ENCODE data around the gene DCXR.
A peak's percentile ranks its signal among the peaks of the same experiment; 100 is the strongest.

DCXR gene

DNA sequence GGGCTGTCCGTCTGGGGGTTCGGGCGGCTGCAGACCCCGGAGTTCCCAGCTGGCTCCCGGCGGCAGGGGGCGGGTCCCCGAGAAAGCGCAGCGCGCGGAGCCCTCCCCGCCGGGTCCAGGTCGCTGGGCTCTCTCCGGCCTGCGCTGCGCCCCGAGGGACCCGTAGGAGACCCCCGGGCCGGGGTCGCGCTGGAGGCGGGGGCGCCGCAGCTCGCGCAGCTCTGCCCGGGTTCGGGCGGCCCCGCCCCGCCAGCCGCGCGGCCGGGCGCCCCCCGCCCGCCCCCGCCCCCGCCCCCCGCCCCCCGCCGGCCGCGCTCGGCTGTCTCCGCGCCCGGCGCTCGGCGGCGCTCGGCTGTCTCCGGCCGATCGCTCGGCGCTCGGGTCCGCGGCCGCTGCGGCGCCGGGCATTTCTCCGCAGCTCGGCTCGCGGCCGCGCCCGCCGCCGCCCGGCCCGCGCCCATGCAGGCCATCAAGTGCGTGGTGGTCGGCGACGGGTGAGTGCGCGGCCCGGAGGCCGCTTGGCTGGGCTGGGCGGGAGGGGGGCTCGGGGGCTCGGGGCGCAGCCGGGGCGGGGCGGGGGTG lies 6.1 kb downstream of the DCXR start, which contains the start of gene RAC3:
RAC3 (plus strand) TSS at position 376 of the 582 bp plus-strand sequence; CDS start at position 460, 84 bp downstream.
- TF ChIP-seq EZH2 (IDR thresholded peaks at IDR 0.05; ENCODE audit: borderline replicate concordance, low read length): no peak
- TF ChIP-seq, protein P1, sequence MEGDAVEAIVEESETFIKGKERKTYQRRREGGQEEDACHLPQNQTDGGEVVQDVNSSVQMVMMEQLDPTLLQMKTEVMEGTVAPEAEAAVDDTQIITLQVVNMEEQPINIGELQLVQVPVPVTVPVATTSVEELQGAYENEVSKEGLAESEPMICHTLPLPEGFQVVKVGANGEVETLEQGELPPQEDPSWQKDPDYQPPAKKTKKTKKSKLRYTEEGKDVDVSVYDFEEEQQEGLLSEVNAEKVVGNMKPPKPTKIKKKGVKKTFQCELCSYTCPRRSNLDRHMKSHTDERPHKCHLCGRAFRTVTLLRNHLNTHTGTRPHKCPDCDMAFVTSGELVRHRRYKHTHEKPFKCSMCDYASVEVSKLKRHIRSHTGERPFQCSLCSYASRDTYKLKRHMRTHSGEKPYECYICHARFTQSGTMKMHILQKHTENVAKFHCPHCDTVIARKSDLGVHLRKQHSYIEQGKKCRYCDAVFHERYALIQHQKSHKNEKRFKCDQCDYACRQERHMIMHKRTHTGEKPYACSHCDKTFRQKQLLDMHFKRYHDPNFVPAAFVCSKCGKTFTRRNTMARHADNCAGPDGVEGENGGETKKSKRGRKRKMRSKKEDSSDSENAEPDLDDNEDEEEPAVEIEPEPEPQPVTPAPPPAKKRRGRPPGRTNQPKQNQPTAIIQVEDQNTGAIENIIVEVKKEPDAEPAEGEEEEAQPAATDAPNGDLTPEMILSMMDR (IDR thresholded peaks at IDR 0.05; ENCODE audit: low read length): no peak
- Histone ChIP-seq H2AFZ (ENCODE audit: low read length) (no peak within 1 kb of the TSS), H3K36me3 (ENCODE audit: insufficient read depth, low read length) (peaks cover 7% of the 10 kb centered on the region; the same call in 1 of the 2 replicates), H3K9me2 (ENCODE audit: low read depth, low read length) (no peaks in the 10 kb centered on the region), H3F3A (ENCODE audit: insufficient read depth, low read length) (no peaks in the 10 kb centered on the region; the same call in 1 of the 2 replicates), H3K4me3 (ENCODE audit: low read depth, low read length, poor library complexity, severe bottlenecking) (peak within 1 kb of the TSS; percentile 73), H3K27me3 (ENCODE audit: insufficient read depth, low read length) (no peaks in the 10 kb centered on the region), H3K9ac (ENCODE audit: low read length) (peak within 1 kb of the TSS; percentile 73), H3K9me3 (ENCODE audit: low read length) (no peaks in the 10 kb centered on the region), H3K27ac (ENCODE audit: low read depth, low read length, poor library complexity, severe bottlenecking) (no peak within 1 kb of the TSS), H4K20me1 (ENCODE audit: insufficient read depth, low read length) (no peaks in the 10 kb centered on the region), H3K4me2 (ENCODE audit: low read length) (peak within 1 kb of the TSS; percentile 72), H3K4me1 (ENCODE audit: insufficient read depth, low read length, severe bottlenecking) (peaks cover 28% of the 10 kb centered on the region), H3K79me2 (ENCODE audit: insufficient read depth, low read length) (no peaks in the 10 kb centered on the region)

DNA sequence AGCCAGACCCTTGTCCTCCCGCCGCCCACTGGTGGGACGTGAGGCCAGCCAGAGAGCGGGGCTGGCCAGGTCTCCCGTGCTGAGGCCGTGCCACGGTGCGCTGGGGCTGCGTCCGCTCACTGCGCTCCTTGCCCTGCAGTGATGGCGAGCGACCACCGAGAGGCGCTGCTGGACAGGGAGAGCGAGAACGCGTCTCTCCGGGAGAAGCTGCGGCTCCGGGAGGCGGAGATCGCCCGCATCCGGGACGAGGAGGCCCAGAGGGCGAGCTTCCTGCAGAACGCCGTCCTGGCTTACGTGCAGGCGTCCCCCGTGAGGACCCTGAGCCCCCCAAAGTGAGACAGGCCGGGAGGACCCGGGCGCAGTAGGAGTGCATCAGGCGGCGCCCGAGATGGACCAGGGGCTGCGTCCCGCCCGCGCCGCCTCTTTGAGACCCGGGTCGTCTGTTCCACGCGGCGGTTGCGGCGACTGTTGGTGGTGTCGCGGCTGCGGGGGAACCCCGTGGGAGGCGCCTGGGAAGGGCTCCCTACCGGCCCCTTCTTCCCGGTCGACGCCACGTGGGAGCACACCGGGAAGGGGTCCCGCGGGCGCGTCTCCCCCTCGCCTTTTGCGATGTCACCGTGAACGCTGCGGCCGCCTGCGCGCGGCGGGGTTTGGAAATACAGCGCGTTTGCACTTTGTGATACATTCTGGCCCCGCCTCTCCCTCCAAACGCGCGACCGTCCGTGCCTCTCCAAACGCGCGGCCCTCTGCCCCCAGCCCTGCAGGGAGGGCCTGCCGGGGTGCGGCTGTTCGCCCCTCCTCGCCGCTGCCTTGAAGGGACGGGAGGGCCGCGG lies 6.8 kb downstream of the DCXR start:
- Histone ChIP-seq H3K27ac (ENCODE audit: low read depth, low read length, poor library complexity, severe bottlenecking) (no peak overlapping the region), H3F3A (ENCODE audit: insufficient read depth, low read length) (no peaks in the 10 kb centered on the region; the same call in 1 of the 2 replicates), H3K27me3 (ENCODE audit: insufficient read depth, low read length) (no peaks in the 10 kb centered on the region), H3K4me3 (ENCODE audit: low read depth, low read length, poor library complexity, severe bottlenecking) (peak overlapping the region; percentile 73), H3K9me2 (ENCODE audit: low read depth, low read length) (no peaks in the 10 kb centered on the region), H3K9me3 (ENCODE audit: low read length) (no peaks in the 10 kb centered on the region), H3K4me1 (ENCODE audit: insufficient read depth, low read length, severe bottlenecking) (peaks cover 22% of the 10 kb centered on the region), H3K36me3 (ENCODE audit: insufficient read depth, low read length) (peaks cover 4% of the 10 kb centered on the region; the same call in 1 of the 2 replicates), H2AFZ (ENCODE audit: low read length) (no peak overlapping the region), H4K20me1 (ENCODE audit: insufficient read depth, low read length) (no peaks in the 10 kb centered on the region), H3K79me2 (ENCODE audit: insufficient read depth, low read length) (no peaks in the 10 kb centered on the region), H3K4me2 (ENCODE audit: low read length) (peak overlapping the region; percentile 72), H3K9ac (ENCODE audit: low read length) (peak overlapping the region; percentile 73)
- no peak for TF ChIP-seq EZH2 (IDR thresholded peaks at IDR 0.05; ENCODE audit: borderline replicate concordance, low read length)
- TF ChIP-seq, protein P1 (IDR thresholded peaks at IDR 0.05; ENCODE audit: low read length): peak; percentile 74; the same call in 1 of the 2 replicates

DNA sequence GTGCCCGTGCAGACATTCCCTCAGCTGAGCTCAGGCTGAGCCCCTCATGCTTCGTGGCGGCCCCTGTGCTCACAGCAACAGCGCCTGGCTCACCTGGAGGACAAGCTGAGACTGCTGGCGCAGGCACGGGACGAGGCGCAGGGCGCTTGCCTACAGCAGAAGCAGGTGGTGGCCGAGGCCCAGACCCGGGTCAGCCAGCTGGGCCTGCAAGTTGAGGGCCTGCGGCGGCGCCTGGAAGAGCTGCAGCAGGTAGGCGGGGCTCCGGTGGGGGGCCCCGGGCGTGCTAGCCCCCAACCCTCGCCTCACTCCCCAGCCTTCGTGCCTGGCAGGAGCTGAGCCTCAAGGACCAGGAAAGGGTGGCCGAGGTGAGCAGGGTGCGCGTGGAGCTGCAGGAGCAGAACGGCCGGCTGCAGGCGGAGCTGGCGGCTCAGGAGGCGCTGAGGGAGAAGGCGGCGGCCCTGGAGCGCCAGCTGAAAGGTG lies 7.5 kb downstream of the DCXR start:
- Histone ChIP-seq H3K4me3 (ENCODE audit: low read depth, low read length, poor library complexity, severe bottlenecking) (no peak overlapping the region), H3K36me3 (ENCODE audit: insufficient read depth, low read length) (peaks cover 4% of the 10 kb centered on the region; the same call in 1 of the 2 replicates), H3K27ac (ENCODE audit: low read depth, low read length, poor library complexity, severe bottlenecking) (no peak overlapping the region), H4K20me1 (ENCODE audit: insufficient read depth, low read length) (no peaks in the 10 kb centered on the region), H2AFZ (ENCODE audit: low read length) (no peak overlapping the region), H3K4me2 (ENCODE audit: low read length) (peak overlapping the region; percentile 72; the same call in 1 of the 2 replicates), H3K4me1 (ENCODE audit: insufficient read depth, low read length, severe bottlenecking) (peaks cover 19% of the 10 kb centered on the region), H3K9ac (ENCODE audit: low read length) (no peak overlapping the region), H3K9me3 (ENCODE audit: low read length) (no peaks in the 10 kb centered on the region), H3K79me2 (ENCODE audit: insufficient read depth, low read length) (no peaks in the 10 kb centered on the region), H3K27me3 (ENCODE audit: insufficient read depth, low read length) (no peaks in the 10 kb centered on the region), H3K9me2 (ENCODE audit: low read depth, low read length) (no peaks in the 10 kb centered on the region), H3F3A (ENCODE audit: insufficient read depth, low read length) (no peaks in the 10 kb centered on the region)
- no peak for TF ChIP-seq EZH2 (IDR thresholded peaks at IDR 0.05; ENCODE audit: borderline replicate concordance, low read length)
- TF ChIP-seq, protein P1 (IDR thresholded peaks at IDR 0.05; ENCODE audit: low read length): no peak

All from OCI-LY1 (cell line).